GM10266 (cell line): ENCODE measurements around the gene PURB.
"Not testable (repeated sequence)": the region's sequence is repeated elsewhere in the genome, so short reads cannot be mapped to it uniquely, and the experiment has no call there.

Source experiments
- DNase-seq: peaks from one replicate; pipeline ENCODE4 v3.0.0; 2012; ENCODE audit errors: extremely low spot score
- CTCF ChIP-seq: IDR thresholded peaks from 2 replicates; pipeline ENCODE4 v1.5.1; 2012; ENCODE audit warnings: mild to moderate bottlenecking, low read depth; ENCODE audit not compliant: control insufficient read depth, insufficient read depth; ENCODE audit errors: missing control alignments

PURB gene

GRCh38 chr7:44885394-44886317, at the start of gene PURB:
TSS of gene PURB (minus strand) at chr7:44885530. CDS start at chr7:44885348, 182 bp downstream.
- peak; percentile 96 for DNase-seq
- TF ChIP-seq CTCF = no peak

- TF ChIP-seq CTCF = no peak
- DNase-seq = no peak
Measured at GRCh38 chr7:44935016-44935415, 49.7 kb upstream of the PURB start.

- not testable (repeated sequence) for DNase-seq
Measured at GRCh38 chr7:44934510-44934909, 49.2 kb upstream of the PURB start.

- TF ChIP-seq CTCF = no peak
- DNase-seq = no peak
Measured at GRCh38 chr7:44930921-44931320, 45.6 kb upstream of the PURB start.

- no peak for TF ChIP-seq CTCF
- no peak for DNase-seq
Measured at GRCh38 chr7:44922351-44922694, 37.0 kb upstream of the PURB start.

GRCh38 chr7:44921607-44922350, 36.4 kb upstream of the PURB start:
- peak; percentile 81 for DNase-seq
- TF ChIP-seq CTCF = peak; percentile 89

GRCh38 chr7:44920119-44920518, 34.8 kb upstream of the PURB start:
- DNase-seq = no peak

More at GRCh38 chr7:44920119-44920518, 34.8 kb upstream of the PURB start:
- TF ChIP-seq CTCF = no peak
